Body of pancreas (tissue), 4 donors: ENCODE results near the gene ADAMTS13. TPM values are rescaled to one million over a fixed set of nuclear protein-coding genes. Genes with fewer than 3 reads are reported as not detected.

ENCODE experiments used
- ATAC-seq: fragments of 150-250 bp; one replicate; pipeline ENCODE4 v1.9.1; 2016
- DNase-seq, 4 donors: peaks; one replicate each; pipeline ENCODE4 v3.0.0-alpha.2; 2019
- H3K27ac ChIP-seq, 4 donors: fragments of 200-600 bp; sonication (generic); 1 replicate in 3 of 4; 2 replicates in 1 of 4; pipeline versions ENCODE4 v1.5.1 to v1.6.1; 2016 to 2019; ENCODE audit warnings: mild to moderate bottlenecking in 1 of 4, mixed read lengths in 1 of 4, moderate library complexity in 1 of 4
- H3K27me3 ChIP-seq, 2 donors: fragments of 200-600 bp; sonication (generic); one replicate each; pipeline ENCODE4 v1.6.0; 2016; ENCODE audit warnings: mild to moderate bottlenecking in 1 of 2
- H3K36me3 ChIP-seq, 2 donors: fragments of 200-600 bp; sonication (generic); replicated peaks in 1 of 2; 2 replicates each; pipeline ENCODE4 v1.5.1; 2016; ENCODE audit warnings: low read depth in 2 of 2; ENCODE audit not compliant: insufficient read depth in 1 of 2
- H3K4me1 ChIP-seq: fragments of 200-600 bp; sonication (generic); one replicate; pipeline ENCODE4 v1.6.0; 2016
- H3K4me3 ChIP-seq, 2 donors: fragments of 200-600 bp; sonication (generic); 1 replicate in 1 of 2; 2 replicates in 1 of 2; pipeline ENCODE4 v1.5.1; 2016 to 2019
- H3K9me3 ChIP-seq, 3 donors: fragments of 200-600 bp; sonication (generic); 1 replicate in 2 of 3; 2 replicates in 1 of 3; pipeline ENCODE4 v1.5.1; 2016
- POLR2A ChIP-seq, 3 donors: fragments of 450-650 bp; IDR thresholded peaks; one replicate each; pipeline ENCODE4 v1.6.1; 2016; ENCODE audit warnings: antibody characterized with exemption in 3 of 3, mild to moderate bottlenecking in 2 of 3
- WGBS, 2 donors: methylation state at CpG; one replicate each; pipeline ENCODE4 v1.1.5; 2017; 5-methylcytosine and 5-hydroxymethylcytosine counted together
- intact Hi-C: fragments of 100-400 bp; cut with DNase I; formaldehyde crosslinking; loops from one replicate; pipeline ENCODE4 v1.15.1; 2023
- total RNA-seq, 2 donors: library from RNA; depleted of rRNA; stranded (reverse); fragments of >200 nt; gene quantifications; one replicate each; pipeline ENCODE4 v1.1.0, GENCODE V29; 2016
- TF ChIP-seq, protein P1 (sequence below), 7 experiments: fragments of 450-650 bp in 4 of 7; fragments of 200-600 bp in 3 of 7; sonication (generic) in 3 of 7; IDR thresholded peaks; one replicate each; pipeline ENCODE4 v1.5.1; 2016 to 2019; ENCODE audit warnings: antibody characterized with exemption in 7 of 7

ADAMTS13 gene
- total RNA-seq, 2 donors from 2014 or later = 2.3 to 5.6 TPM

DNA sequence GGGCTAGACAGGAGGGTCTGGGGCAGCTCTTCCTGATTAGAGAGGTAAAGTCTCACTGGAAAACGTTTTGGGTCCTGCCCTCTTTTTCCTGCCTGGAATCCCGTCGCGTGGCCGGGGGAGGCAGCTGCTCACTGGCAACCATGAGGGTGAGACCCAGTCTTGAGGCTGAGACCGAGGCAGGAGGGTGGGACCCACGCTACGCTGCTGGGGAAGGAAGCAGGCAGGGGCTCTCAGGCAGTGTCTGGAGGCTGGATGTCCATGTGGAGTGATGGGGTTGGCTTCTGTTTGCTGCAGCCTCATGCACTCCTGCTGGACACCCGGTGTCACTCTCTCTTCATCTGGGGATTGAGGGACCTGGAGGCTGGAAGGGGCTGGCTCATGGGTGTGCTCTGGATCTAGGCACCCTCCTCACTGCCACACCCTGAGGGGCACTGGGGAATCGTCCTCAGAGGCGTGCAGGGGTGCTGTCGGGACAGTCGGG lies 68.1 kb downstream of the ADAMTS13 start:
- intact Hi-C loops = loop anchor here (10.0 kb wide), 1 partner anchor 475 kb away; no protein-coding TSS in a partner anchor
- Histone ChIP-seq H3K27me3 (no peaks in the 10 kb centered on the region), H3K27ac (no peak overlapping the region), H3K4me1 (peaks cover 20% of the 10 kb centered on the region), H3K4me3 (no peak overlapping the region), H3K9me3 (no peaks in the 10 kb centered on the region), H3K36me3 (no peaks in the 10 kb centered on the region)
- 42 to 55% methylated on average over 11 to 13 of the region's 13 CpGs for WGBS, 2 donors
- DNase-seq = no peak
- TF ChIP-seq, protein P1, sequence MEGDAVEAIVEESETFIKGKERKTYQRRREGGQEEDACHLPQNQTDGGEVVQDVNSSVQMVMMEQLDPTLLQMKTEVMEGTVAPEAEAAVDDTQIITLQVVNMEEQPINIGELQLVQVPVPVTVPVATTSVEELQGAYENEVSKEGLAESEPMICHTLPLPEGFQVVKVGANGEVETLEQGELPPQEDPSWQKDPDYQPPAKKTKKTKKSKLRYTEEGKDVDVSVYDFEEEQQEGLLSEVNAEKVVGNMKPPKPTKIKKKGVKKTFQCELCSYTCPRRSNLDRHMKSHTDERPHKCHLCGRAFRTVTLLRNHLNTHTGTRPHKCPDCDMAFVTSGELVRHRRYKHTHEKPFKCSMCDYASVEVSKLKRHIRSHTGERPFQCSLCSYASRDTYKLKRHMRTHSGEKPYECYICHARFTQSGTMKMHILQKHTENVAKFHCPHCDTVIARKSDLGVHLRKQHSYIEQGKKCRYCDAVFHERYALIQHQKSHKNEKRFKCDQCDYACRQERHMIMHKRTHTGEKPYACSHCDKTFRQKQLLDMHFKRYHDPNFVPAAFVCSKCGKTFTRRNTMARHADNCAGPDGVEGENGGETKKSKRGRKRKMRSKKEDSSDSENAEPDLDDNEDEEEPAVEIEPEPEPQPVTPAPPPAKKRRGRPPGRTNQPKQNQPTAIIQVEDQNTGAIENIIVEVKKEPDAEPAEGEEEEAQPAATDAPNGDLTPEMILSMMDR (IDR thresholded peaks at IDR 0.05) = no peak
- TF ChIP-seq POLR2A (IDR thresholded peaks at IDR 0.05) = no peak
- ATAC-seq = no peak

DNA sequence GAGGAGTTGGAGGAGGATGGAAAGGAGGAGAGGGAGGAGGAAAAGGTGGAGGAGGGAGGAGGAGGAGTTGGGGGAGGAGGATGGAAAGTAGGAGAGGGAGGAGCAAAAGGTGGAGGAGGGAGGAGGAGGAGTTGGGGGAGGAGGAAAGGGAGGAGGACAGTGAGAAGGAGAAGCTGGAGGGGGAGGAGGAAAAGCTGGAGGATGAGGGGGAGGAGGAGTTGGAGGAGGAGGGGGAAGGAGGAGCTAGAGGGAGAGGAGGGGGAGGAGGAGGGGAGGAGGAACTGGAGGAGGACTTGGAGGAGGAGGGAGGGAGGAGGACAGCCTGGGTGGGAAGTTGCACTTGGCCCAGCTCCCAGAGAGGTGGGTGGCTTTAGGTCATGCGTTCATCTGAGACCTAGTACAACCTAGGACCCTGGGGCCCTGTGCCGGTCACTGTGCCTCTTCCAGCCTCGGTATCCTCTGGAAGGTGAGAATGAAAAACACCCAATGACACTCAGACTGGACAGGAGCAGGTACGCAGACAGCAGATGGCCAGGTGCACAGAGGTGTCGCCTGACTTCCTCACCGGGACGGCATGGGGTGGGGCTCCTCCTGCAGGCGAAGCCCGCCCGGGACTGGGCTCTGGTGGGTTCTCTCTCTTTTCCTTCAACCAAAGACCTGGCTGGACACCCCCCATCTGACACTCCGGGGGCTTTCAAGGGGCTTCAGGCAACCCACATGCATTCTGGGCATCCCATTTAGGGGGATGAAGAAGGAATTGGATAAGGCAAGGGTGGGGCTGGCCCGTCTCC lies 68.9 kb downstream of the ADAMTS13 start:
- H3K27me3 ChIP-seq = no peaks in the 10 kb centered on the region
- no peak for ATAC-seq
- no peak overlapping the region for H3K27ac ChIP-seq
- H3K36me3 ChIP-seq = no peaks in the 10 kb centered on the region
- H3K9me3 ChIP-seq = no peaks in the 10 kb centered on the region
- DNase-seq = no peak
- WGBS, 2 donors = 54 to 68% methylated on average over 10 to 12 of the region's 12 CpGs
- TF ChIP-seq, protein P1 (IDR thresholded peaks at IDR 0.05) = no peak
- no peak for TF ChIP-seq POLR2A (IDR thresholded peaks at IDR 0.05)
- peaks cover 12% of the 10 kb centered on the region for H3K4me1 ChIP-seq
- intact Hi-C loops = loop anchor here (10.0 kb wide), 1 partner anchor 476 kb away; no protein-coding TSS in a partner anchor
- H3K4me3 ChIP-seq = no peak overlapping the region

DNA sequence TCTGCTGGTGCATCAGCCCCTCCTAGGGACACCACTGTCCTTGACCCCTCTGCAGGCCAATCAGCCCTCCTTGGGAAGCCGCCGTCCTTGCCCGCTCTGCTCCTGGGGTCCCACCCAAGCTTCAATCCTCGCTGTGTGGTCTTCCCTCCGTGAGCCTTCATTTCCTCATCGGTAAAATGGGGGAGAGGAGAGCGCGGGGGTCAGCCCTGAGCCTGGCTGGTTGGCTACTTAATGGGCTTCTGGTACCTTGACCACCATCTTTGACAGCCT lies 69.4 kb downstream of the ADAMTS13 start:
- Histone ChIP-seq H3K4me3 (no peak overlapping the region), H3K9me3 (no peaks in the 10 kb centered on the region), H3K4me1 (peaks cover 9% of the 10 kb centered on the region), H3K27ac (peak overlapping the region in 1 of 4 donors; percentile 25), H3K36me3 (no peaks in the 10 kb centered on the region), H3K27me3 (no peaks in the 10 kb centered on the region)
- DNase-seq (no peak), ATAC-seq (no peak)
- 80 to 85% methylated on average over 8 of the region's 8 CpGs for WGBS, 2 donors
- TF ChIP-seq, protein P1 (IDR thresholded peaks at IDR 0.05) = no peak
- no peak for TF ChIP-seq POLR2A (IDR thresholded peaks at IDR 0.05)
- intact Hi-C loops = loop anchor here (10.0 kb wide), 1 partner anchor 477 kb away; no protein-coding TSS in a partner anchor

DNA sequence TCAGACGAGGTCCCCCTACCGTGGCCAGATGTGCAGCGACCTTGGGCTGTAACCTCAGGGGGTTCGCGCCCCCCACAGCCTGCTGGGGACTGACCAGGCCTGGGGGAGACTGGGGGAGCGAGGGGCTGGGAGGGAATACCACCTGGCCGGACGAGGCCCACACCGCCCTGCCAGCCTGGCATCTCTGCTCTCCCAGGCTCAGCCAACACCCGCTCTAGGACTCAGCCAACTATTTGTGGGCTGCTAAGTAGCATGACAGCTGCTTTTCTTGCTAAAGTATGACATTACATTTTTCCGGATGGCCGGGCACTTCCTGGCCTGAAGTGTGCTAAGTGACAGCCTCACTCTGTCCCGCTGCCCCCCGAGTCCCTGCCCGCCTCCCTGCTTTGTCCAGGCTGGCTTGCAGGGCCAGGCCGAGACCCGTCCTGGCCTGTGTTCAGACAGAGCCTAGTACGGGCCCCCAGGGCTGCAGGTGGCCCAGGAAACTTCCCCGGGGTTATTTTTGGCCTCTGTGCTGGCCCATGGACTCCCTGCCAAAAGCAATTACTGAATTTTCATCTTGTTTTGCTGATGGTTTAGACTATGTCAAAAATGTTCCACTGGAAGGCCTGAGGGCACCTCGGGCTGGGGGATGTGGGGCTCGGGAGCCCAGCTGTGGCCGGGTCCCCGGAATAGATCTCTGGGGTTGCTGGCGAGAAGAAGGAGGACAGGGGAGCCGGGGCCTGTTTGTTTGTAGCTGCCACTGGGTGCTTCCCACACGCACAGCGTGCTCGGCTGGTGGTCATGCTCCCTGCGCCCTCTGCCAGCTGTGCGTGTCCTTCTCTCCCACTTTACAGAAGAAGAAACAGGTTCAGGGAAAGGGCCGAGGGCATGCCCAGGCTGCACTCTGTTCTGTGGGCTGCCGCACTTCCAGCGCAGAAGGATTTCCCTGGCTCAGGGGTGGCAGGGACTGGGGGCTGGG lies 70.2 kb downstream of the ADAMTS13 start:
- TF ChIP-seq, protein P1 (IDR thresholded peaks at IDR 0.05) = no peak
- no peak for TF ChIP-seq POLR2A (IDR thresholded peaks at IDR 0.05)
- Histone ChIP-seq H3K36me3 (no peaks in the 10 kb centered on the region), H3K27ac (peak overlapping the region in 3 of 4 donors; percentile 21 to 62 (median 39)), H3K4me1 (peaks cover 9% of the 10 kb centered on the region), H3K27me3 (no peaks in the 10 kb centered on the region), H3K9me3 (no peaks in the 10 kb centered on the region), H3K4me3 (no peak overlapping the region)
- 67 to 69% methylated on average over 10 to 31 of the region's 33 CpGs for WGBS, 2 donors
- intact Hi-C loops = loop anchor here (10.0 kb wide), 1 partner anchor 478 kb away; no protein-coding TSS in a partner anchor
- DNase-seq = no peak
- ATAC-seq = peak; percentile 40
